Right kidney (tissue), 1 donor: ENCODE measurements around the gene RFX1.
"Not testable (repeated sequence)": the region's sequence is repeated elsewhere in the genome, so short reads cannot be mapped to it uniquely, and the experiment has no call there.

ENCODE experiments used
- DNase-seq: peaks from one replicate; pipeline ENCODE4 v3.0.0-alpha.2; 2016

The RFX1 gene

DNA sequence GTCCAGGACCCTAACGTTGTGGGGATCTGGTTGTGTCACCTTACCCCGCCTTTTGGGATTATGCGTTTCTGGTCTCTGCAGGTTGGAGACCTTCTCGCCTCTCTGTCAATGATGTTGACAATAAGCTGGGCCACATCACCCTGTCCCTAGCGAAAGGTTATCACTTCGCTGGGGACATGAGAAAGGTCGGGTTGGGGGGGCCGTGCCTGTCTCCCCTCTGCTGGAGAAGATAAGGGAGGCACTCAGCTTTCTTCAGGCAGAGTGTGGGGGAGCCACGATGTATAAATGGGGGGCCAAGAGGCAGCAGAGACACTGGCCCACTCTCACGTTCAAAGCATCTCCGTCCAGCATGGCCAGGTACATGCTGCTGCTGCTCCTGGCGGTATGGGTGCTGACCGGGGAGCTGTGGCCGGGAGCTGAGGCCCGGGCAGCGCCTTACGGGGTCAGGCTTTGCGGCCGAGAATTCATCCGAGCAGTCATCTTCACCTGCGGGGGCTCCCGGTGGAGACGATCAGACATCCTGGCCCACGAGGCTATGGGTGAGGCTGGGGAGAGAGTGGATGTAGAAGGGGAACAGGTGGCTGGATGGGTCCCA lies 21.8 kb upstream of the RFX1 start, which contains the start of gene RLN3:
Gene RLN3 (plus strand): TSS at position 293 of the 595 bp plus-strand sequence. CDS start 57 bp downstream, at position 350.
- DNase-seq, result no peak

GRCh38 chr19:14026652-14027192 lies 20.6 kb upstream of the RFX1 start:
- DNase-seq, result not testable (repeated sequence)

DNA sequence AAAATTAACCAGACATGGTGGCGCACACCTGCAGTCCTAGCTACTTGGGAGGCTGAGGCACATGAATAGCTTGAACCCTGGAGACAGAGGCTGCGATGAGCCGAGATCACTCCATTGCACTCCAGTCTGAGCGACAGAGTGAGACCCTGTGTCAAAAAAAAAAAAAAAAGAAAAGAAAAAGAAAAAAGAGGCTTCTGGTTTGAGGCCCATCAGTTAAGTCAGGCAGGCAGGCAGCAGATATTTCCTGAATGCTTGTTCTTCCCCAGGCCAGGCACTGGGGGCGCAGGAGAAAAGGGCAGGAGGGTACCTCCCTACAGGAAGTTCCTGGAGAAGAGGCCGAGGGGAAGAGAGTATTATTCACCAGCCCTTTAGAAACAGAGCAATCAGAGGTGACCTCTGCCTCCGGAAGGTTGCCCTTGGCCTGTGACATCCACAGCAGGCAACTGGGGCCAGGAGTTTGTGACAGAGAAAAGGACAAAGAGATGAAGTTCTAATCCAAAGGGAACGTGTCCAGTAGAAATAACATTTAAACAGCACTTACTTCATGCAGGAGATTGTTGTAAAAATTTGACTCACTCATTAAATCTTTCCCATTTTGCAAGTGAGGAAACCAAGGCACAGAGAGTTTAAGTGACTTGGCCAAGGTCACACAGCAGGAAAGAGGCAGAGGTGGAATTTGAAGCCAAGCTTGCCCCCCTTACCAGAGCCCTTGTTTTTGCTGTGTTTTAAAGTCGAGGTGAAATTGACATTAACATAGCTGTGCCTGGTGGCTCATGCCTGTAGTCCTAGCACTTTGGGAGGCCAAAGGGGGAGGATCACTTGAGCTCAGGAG lies 17.5 kb upstream of the RFX1 start:
- no peak for DNase-seq

DNA sequence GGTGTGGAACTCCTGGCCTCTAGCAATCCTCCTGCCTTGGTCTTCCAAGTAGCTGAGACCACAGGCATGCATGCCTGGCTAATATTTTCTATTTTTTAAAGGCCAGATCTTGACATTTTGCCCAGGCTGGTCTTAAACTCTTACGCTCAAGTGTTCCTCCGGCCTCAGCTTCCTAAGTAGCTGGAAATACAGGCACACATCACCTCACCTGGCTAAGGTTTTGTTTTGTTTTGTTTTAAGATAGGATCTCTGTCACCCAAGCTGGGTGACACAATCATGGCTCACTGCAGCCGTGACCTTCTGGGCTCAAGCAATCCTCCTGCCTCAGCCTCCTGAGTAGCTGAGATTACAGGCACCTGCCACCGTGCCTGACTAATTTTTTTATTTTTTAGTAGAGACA lies 16.3 kb upstream of the RFX1 start:
- DNase-seq, result no peak

DNA sequence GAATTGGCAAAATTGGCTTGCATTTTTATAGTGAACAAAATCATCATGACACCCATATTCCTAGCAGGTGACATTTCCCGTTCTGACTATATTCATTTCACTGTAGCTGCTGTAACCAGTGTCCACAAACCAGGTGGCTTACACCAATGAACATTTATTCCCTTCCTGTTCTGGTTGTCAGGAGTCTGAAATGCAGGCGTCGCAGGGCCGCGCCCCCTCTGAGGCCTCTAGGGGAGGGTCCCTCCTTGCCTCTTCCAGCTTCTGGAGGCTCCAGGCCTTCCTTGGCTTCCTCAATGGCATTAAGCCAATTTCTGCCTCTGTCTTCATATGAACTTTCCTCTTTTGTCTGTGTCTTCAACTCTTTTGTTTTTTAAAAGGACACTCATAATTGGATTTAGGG lies 15.4 kb upstream of the RFX1 start:
- no peak for DNase-seq

DNA sequence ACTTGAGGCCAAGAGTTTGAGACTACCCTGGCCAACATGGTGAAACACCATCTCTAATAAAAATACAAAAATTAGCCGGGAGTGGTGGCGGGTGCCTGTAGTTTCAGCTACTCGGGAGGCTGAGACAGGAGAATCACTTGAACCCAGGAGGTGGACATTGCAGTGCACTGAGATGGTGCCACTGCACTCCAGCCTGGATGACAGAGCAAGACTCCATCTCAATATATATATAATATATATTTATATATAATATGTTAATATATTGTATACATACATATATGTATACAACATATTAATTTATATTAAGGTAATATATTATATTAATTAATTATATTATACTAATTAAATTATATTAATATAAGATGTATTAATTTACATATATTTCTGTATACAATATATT lies 13.6 kb upstream of the RFX1 start:
- DNase-seq, result not testable (repeated sequence)

DNA sequence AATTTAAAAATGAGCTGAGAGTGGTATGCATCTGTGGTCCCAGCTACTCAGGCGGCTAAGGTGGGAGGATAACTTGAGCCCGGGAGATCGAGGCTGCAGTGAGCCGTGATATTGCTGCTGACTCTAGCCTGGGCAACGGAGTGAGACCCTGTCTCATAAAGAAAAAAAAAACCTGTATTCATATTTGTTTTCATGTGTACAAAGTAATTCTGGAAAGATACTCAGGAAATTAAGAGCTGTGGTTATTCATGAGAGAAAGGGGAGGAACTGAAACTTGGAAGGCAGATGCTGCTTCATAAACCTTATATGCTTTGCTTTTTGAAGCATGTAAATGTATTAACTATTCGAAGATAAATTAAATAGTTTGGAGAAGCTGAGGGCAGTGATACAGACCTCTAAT lies 13.0 kb upstream of the RFX1 start:
- DNase-seq, result no peak

DNA sequence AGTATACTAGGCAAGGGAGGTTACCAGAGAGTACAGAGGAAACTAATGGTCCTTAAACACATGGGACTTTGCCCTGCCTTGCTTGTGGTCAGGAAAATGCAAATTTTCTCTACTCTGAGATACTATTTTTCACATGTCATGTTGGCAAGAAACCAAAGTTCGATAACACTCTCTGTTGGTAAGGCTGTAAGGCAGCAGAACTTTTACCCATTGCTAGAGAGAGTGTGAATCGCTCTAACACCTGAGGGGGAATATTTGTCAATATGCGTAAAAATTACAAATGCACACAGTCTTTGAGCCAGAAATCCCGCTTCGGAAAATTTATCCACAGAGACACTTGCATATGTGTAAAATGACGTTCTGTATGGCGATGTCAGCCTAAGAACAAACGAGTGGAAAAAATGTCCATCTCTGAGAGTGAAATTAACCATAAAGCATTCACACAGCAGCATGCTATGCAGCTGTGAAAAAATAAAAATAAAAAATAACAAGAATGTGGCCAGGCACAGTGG lies 9.5 kb upstream of the RFX1 start:
- no peak for DNase-seq

- no peak for DNase-seq
Measured at GRCh38 chr19:14012378-14012915, 6.3 kb upstream of the RFX1 start.

- peak; percentile 100 for DNase-seq
Measured at GRCh38 chr19:14006766-14007562, 844 bp upstream of the RFX1 start.

DNA sequence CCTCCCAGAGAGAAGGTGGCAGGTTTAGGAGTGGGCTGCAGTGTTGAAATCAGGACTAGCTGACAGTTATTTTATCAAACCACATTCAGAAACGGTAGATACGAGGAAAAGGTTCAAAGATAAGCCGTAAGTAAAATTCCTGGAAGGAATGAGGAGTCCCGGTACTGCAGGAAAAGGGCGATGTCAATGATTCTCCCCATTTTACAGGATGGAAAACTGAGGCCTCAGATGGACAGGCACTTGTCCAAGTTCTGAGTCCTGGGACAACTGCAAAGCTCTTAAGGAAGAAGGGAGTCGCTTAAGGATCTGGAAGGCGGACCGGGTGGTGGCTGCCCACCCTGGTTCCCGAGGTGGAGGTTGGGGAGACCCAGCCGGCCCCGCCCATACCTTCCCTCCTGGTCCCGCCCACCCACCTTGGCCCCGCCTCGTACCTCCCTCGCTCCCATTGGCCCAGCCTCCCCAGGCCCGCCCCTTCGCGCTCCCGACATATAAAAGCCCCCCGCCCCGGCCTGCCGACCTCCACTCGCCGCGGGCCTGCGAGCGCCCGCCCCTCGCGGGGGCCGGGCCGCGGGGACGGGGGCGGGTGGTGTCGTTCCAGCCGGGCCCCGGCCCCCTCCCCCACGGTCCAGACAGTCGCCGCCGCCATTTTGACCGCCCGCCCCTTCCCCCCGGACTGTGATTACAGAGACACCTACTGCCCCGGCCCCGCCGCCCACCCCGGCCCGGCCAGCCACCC lies 603 bp downstream of the RFX1 start:
- peak; percentile 63 for DNase-seq

GRCh38 chr19:14004619-14005348 lies 1.3 kb downstream of the RFX1 start:
- DNase-seq, result no peak

GRCh38 chr19:14003251-14004055 lies 2.7 kb downstream of the RFX1 start:
- no peak for DNase-seq

- no peak for DNase-seq
Measured at GRCh38 chr19:14002571-14003250, 3.4 kb downstream of the RFX1 start.

DNA sequence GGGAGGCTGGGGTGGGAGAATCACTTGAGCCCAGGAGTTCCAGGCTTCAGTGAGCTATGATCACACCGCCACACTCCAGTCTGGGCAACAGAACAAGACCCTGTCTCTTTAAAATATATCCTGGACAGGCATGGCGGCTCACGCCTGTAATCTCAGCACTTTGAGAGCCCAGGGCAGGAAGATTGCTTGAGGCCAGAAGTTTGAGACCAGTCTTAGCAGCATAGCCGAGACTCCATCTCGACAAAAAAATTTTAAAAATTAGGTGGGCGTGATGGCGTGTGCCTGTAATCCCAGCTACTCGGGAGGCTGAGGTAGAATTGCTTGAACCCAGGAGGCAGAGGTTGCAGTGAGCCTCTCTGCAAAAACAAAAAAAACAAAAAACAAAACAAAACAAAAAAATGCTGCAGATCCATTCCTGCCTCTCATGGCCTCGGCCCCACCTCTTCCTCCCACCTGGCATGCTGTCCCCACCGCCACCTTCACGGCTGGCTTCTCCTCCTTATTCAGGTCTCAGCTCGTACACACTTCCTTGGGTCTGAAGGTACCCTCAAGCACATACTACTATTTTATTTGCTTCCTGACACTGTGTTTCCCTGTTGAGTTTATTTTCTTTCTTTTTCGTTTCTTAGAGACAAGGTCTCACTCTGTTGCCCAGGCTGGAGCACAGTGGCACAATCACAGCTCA lies 5.3 kb downstream of the RFX1 start:
- DNase-seq, result no peak

DNA sequence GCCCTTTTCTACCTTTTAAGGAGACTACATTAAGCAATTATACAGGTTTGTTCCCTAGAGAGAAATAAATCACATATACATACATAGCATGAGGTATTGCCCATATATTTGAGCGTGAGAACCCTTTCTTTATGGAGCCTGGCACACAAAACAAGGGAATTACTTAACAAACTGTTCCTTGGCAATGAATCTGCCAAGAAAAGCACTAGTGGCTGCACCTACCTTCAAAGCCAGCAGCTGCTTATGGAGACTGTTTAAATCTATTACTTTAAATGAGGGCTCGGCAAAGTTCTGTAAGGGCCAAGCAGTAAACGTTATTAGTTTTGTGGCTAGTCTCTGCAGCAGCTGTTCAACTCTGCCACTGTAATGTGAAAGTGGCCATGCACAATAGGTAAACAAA lies 7.0 kb downstream of the RFX1 start:
- no peak for DNase-seq

GRCh38 chr19:13998426-13998825 lies 7.7 kb downstream of the RFX1 start:
- no peak for DNase-seq

DNA sequence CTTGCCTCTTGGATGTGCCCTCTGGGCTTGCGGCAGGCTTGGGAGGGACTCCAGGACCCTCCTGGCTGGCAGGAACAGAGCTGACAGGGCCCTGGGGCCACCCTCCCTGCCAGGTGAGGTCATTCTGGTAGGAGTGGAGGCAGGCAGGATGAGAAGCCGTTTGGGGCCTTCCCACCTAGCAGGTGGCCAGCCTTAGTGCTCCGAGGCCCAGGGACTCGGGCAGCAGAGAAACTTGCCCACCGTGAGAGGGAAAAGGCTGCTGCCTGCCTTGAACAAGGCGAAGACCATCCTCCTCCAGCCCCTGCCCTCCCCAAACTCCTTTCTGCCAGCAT lies 8.5 kb downstream of the RFX1 start:
- DNase-seq, result no peak
